Thoracic aorta (tissue), 2 donors: Measurements from ENCODE around the gene MAPKAPK2. TPM values are rescaled to one million over a fixed set of nuclear protein-coding genes. Genes with fewer than 3 reads are reported as not detected.

Experiments used
- ATAC-seq: fragments of 150-250 bp; one replicate; pipeline ENCODE4 v1.8.0; 2017; ENCODE audit warnings: low read depth; ENCODE audit not compliant: insufficient number of reproducible peaks, low FRiP score
- DNase-seq: peaks from one replicate; pipeline ENCODE4 v3.0.0-alpha.2; 2020; ENCODE audit warnings: low spot score
- H3K27ac ChIP-seq, 2 donors: fragments of 200-600 bp; sonication (generic); 1 replicate in 1 of 2; 2 replicates in 1 of 2; pipeline ENCODE4 v1.5.1; 2016; ENCODE audit warnings: mild to moderate bottlenecking in 2 of 2, moderate library complexity in 2 of 2
- H3K27me3 ChIP-seq: fragments of 200-600 bp; sonication (generic); replicated peaks from 2 replicates; pipeline ENCODE4 v1.6.0; 2016; ENCODE audit warnings: mild to moderate bottlenecking; ENCODE audit not compliant: insufficient read depth
- H3K36me3 ChIP-seq: fragments of 200-600 bp; sonication (generic); one replicate; pipeline ENCODE4 v1.5.1; 2016
- H3K4me1 ChIP-seq, 2 donors: fragments of 200-600 bp; sonication (generic); 1 replicate in 1 of 2; 2 replicates in 1 of 2; pipeline versions ENCODE4 v1.5.1 to v1.6.0; 2016; ENCODE audit warnings: low read depth in 2 of 2, mild to moderate bottlenecking in 1 of 2; ENCODE audit not compliant: control insufficient read depth in 1 of 2
- H3K4me3 ChIP-seq: fragments of 200-600 bp; sonication (generic); 2 replicates; pipeline ENCODE4 v1.5.1; 2016; ENCODE audit warnings: mild to moderate bottlenecking
- H3K9me3 ChIP-seq: fragments of 200-600 bp; sonication (generic); 2 replicates; pipeline ENCODE4 v1.5.1; 2016
- CTCF ChIP-seq: fragments of 200-600 bp; sonication (generic); IDR thresholded peaks from one replicate; pipeline ENCODE4 v1.5.1; 2019; ENCODE audit warnings: antibody characterized with exemption
- total RNA-seq, 2 donors: library from RNA; depleted of rRNA; stranded (reverse); fragments of >200 nt; gene quantifications; one replicate each; pipeline versions ENCODE4 v1.1.0 to v1.2.3, GENCODE V29; 2016

MAPKAPK2 gene
- total RNA-seq, 2 donors from 2014 or later: 80.7 to 89.2 TPM

GRCh38 chr1:206704226-206704625, 19.5 kb downstream of the MAPKAPK2 start:
- no peak for ATAC-seq
- no peak for TF ChIP-seq CTCF
- peaks cover 51 to 86% of the 10 kb centered on the region in 2 donors for H3K4me1 ChIP-seq

GRCh38 chr1:206705191-206705590, 20.5 kb downstream of the MAPKAPK2 start:
- Histone ChIP-seq H3K36me3 (no peaks in the 10 kb centered on the region), H3K4me1 (peaks cover 49 to 87% of the 10 kb centered on the region in 2 donors), H3K27ac (peak overlapping the region; percentile 50 to 64), H3K9me3 (no peaks in the 10 kb centered on the region), H3K27me3 (no peaks in the 10 kb centered on the region), H3K4me3 (peak overlapping the region; percentile 1)
- TF ChIP-seq CTCF: no peak
- no peak for ATAC-seq
- no peak for DNase-seq

More at GRCh38 chr1:206704226-206704625, 19.5 kb downstream of the MAPKAPK2 start:
- Histone ChIP-seq H3K4me3 (no peak overlapping the region), H3K36me3 (no peaks in the 10 kb centered on the region), H3K27ac (no peak overlapping the region), H3K9me3 (no peaks in the 10 kb centered on the region), H3K27me3 (no peaks in the 10 kb centered on the region)
- no peak for DNase-seq

- ATAC-seq (no peak), DNase-seq (no peak)
- H3K9me3 ChIP-seq: no peaks in the 10 kb centered on the region
- H3K4me1 ChIP-seq: peaks cover 47 to 87% of the 10 kb centered on the region in 2 donors
- no peak for TF ChIP-seq CTCF
- no peaks in the 10 kb centered on the region for H3K36me3 ChIP-seq
- no peaks in the 10 kb centered on the region for H3K27me3 ChIP-seq
- peak overlapping the region; percentile 64 to 73 for H3K27ac ChIP-seq
- H3K4me3 ChIP-seq: peak overlapping the region; percentile 38
Measured at GRCh38 chr1:206705726-206706297, 21.1 kb downstream of the MAPKAPK2 start.

- ATAC-seq (peak; percentile 78), DNase-seq (peak; percentile 82)
- peak overlapping the region; percentile 38 for H3K4me3 ChIP-seq
- H3K9me3 ChIP-seq: no peaks in the 10 kb centered on the region
- H3K27me3 ChIP-seq: no peaks in the 10 kb centered on the region
- TF ChIP-seq CTCF: no peak
- H3K36me3 ChIP-seq: no peaks in the 10 kb centered on the region
- peak overlapping the region; percentile 72 to 73 for H3K27ac ChIP-seq
- peaks cover 47 to 83% of the 10 kb centered on the region in 2 donors for H3K4me1 ChIP-seq
Measured at GRCh38 chr1:206706298-206706791, 21.6 kb downstream of the MAPKAPK2 start.

- DNase-seq (no peak), ATAC-seq (no peak)
- no peak for TF ChIP-seq CTCF
- Histone ChIP-seq H3K27ac (peak overlapping the region; percentile 72 to 73), H3K9me3 (no peaks in the 10 kb centered on the region), H3K27me3 (no peaks in the 10 kb centered on the region), H3K4me1 (peaks cover 47 to 83% of the 10 kb centered on the region in 2 donors), H3K36me3 (no peaks in the 10 kb centered on the region), H3K4me3 (peak overlapping the region; percentile 38)
Measured at GRCh38 chr1:206706806-206707366, 22.2 kb downstream of the MAPKAPK2 start.
